Spleen (tissue), 7 donors: Measurements from ENCODE around the gene SMOC2.

Experiments
- POLR2A ChIP-seq, 3 donors: fragments of 450-650 bp; IDR thresholded peaks; one replicate each; pipeline ENCODE4 v1.5.1; 2017; ENCODE audit warnings: antibody characterized with exemption in 3 of 3, mild to moderate bottlenecking in 1 of 3
- POLR2AphosphoS5 ChIP-seq, 3 donors: sonication (generic); formaldehyde crosslinking; IDR thresholded peaks; one replicate each; pipeline ENCODE4 v1.5.1; 2017; ENCODE audit warnings: antibody characterized with exemption in 3 of 3
- TF ChIP-seq, protein P1 (sequence below), 11 experiments: fragments of 200-600 bp in 7 of 11; fragments of 450-650 bp in 4 of 11; sonication (generic) in 4 of 11; IDR thresholded peaks in 8 of 11; conservative IDR thresholded peaks in 3 of 11; 1 replicate in 7 of 11; 2 replicates in 4 of 11; pipeline versions ENCODE4 v1.4.0 to v1.8.0; 2016 to 2021; ENCODE audit warnings: antibody characterized with exemption in 11 of 11, inconsistent platforms in 4 of 11, mild to moderate bottlenecking in 1 of 11
- donor health status: DM: no; HTN: no; CAD: no; lungs with moderate emphysema.
- donor health status: DM: no; HTN: no; CAD: no.
- donor health status: DM: no; HTN: no; CAD: no.

DNA sequence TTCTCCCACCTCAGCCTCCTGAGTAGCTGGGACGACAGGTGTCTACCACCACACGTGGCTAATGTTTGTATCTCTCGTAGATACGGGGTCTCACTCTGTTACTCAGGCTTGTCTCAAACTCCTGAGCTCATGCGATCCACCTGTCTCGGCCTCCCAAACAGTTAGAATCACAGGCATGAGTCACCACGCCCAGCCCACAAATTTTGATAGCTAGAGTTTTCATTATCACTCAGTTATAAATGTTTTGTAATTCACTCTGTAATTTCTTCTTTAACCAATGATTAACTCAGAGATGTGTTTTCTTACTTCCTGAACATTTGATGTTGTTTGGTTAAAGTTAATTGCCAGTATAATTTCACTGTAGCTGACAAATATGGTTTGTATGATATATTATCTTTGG, 249.3 kb downstream of the SMOC2 start:
- TF ChIP-seq, protein P1, sequence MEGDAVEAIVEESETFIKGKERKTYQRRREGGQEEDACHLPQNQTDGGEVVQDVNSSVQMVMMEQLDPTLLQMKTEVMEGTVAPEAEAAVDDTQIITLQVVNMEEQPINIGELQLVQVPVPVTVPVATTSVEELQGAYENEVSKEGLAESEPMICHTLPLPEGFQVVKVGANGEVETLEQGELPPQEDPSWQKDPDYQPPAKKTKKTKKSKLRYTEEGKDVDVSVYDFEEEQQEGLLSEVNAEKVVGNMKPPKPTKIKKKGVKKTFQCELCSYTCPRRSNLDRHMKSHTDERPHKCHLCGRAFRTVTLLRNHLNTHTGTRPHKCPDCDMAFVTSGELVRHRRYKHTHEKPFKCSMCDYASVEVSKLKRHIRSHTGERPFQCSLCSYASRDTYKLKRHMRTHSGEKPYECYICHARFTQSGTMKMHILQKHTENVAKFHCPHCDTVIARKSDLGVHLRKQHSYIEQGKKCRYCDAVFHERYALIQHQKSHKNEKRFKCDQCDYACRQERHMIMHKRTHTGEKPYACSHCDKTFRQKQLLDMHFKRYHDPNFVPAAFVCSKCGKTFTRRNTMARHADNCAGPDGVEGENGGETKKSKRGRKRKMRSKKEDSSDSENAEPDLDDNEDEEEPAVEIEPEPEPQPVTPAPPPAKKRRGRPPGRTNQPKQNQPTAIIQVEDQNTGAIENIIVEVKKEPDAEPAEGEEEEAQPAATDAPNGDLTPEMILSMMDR (IDR thresholded peaks at IDR 0.05 in 8 of 11, conservative IDR thresholded peaks at IDR 0.05 in 3 of 11): no peak
- TF ChIP-seq POLR2AphosphoS5 (IDR thresholded peaks at IDR 0.05): no peak
- TF ChIP-seq POLR2A (IDR thresholded peaks at IDR 0.05): no peak
